ENCODE results near the gene BBIP1. TPM values are rescaled to one million over a fixed set of nuclear protein-coding genes. Genes with fewer than 3 reads are reported as not detected.

The BBIP1 gene
- total RNA-seq, 1 experiment from 2014 or later, result 32.9 TPM

- no peaks in the 10 kb centered on the region for H3K27me3 ChIP-seq (replicated peaks; ENCODE audit: insufficient read depth, low read depth, low read length, poor library complexity)
- POLR2A ChIA-PET (ENCODE audit: low non-redundant PET), result no interaction called here
- no peak overlapping the region for H3K4me3 ChIP-seq (ENCODE audit: low read depth, low read length, poor library complexity, severe bottlenecking)
- CTCF ChIA-PET, result no interaction called here
- intact Hi-C loops (cut with micrococcal nuclease; ENCODE audit: unreplicated experiment), result no loop called here
- no peaks in the 10 kb centered on the region for H3K36me3 ChIP-seq (ENCODE audit: insufficient read depth, low read length, poor library complexity, severe bottlenecking)
- no peak for DNase-seq (ENCODE audit: low spot score)
- H3K4me1 ChIP-seq (ENCODE audit: insufficient read depth, low read length, poor library complexity, severe bottlenecking), result no peaks in the 10 kb centered on the region
- no peaks in the 10 kb centered on the region for H3K9me3 ChIP-seq (ENCODE audit: low read depth, low read length, poor library complexity, severe bottlenecking)
- no peak overlapping the region for H3K27ac ChIP-seq (ENCODE audit: low read depth, low read length, poor library complexity, severe bottlenecking)
- BruUV-seq (replicated peaks), result no TSS peak
- TF ChIP-seq EZH2 (IDR thresholded peaks at IDR 0.05; ENCODE audit: borderline replicate concordance, low read depth, low read length, poor library complexity, severe bottlenecking) (no peak), CTCF (conservative IDR thresholded peaks at IDR 0.05; ENCODE audit: low read depth, low read length) (no peak)
These were observed 66.6 kb downstream of the BBIP1 start for GRCh38 chr10:110852255-110852896.

- Histone ChIP-seq H3K9me3 (ENCODE audit: low read depth, low read length, poor library complexity, severe bottlenecking) (no peaks in the 10 kb centered on the region), H3K4me1 (ENCODE audit: insufficient read depth, low read length, poor library complexity, severe bottlenecking) (no peaks in the 10 kb centered on the region), H3K27me3 (replicated peaks; ENCODE audit: insufficient read depth, low read depth, low read length, poor library complexity) (no peaks in the 10 kb centered on the region), H3K27ac (ENCODE audit: low read depth, low read length, poor library complexity, severe bottlenecking) (no peak overlapping the region), H3K4me3 (ENCODE audit: low read depth, low read length, poor library complexity, severe bottlenecking) (no peak overlapping the region), H3K36me3 (ENCODE audit: insufficient read depth, low read length, poor library complexity, severe bottlenecking) (no peaks in the 10 kb centered on the region)
- ChIA-PET CTCF (no interaction called here), POLR2A (ENCODE audit: low non-redundant PET) (no interaction called here)
- no peak for DNase-seq (ENCODE audit: low spot score)
- intact Hi-C loops (cut with micrococcal nuclease; ENCODE audit: unreplicated experiment), result no loop called here
- TF ChIP-seq EZH2 (IDR thresholded peaks at IDR 0.05; ENCODE audit: borderline replicate concordance, low read depth, low read length, poor library complexity, severe bottlenecking), result no peak
- TF ChIP-seq CTCF (conservative IDR thresholded peaks at IDR 0.05; ENCODE audit: low read depth, low read length), result no peak
- BruUV-seq (replicated peaks), result no TSS peak
These were observed 67.9 kb downstream of the BBIP1 start for GRCh38 chr10:110851020-110851612.

GRCh38 chr10:110850099-110850498, 68.9 kb downstream of the BBIP1 start:
- CTCF ChIA-PET, result no interaction called here
- Histone ChIP-seq H3K4me1 (ENCODE audit: insufficient read depth, low read length, poor library complexity, severe bottlenecking) (no peaks in the 10 kb centered on the region), H3K27ac (ENCODE audit: low read depth, low read length, poor library complexity, severe bottlenecking) (no peak overlapping the region), H3K4me3 (ENCODE audit: low read depth, low read length, poor library complexity, severe bottlenecking) (no peak overlapping the region), H3K36me3 (ENCODE audit: insufficient read depth, low read length, poor library complexity, severe bottlenecking) (no peaks in the 10 kb centered on the region), H3K9me3 (ENCODE audit: low read depth, low read length, poor library complexity, severe bottlenecking) (no peaks in the 10 kb centered on the region), H3K27me3 (replicated peaks; ENCODE audit: insufficient read depth, low read depth, low read length, poor library complexity) (no peaks in the 10 kb centered on the region)
- intact Hi-C loops (cut with micrococcal nuclease; ENCODE audit: unreplicated experiment), result no loop called here
- POLR2A ChIA-PET (ENCODE audit: low non-redundant PET), result interaction anchor here (0.6 kb wide), 1 partner anchor 44 kb away, joined by 6 read pairs; no protein-coding TSS in a partner anchor
- DNase-seq (ENCODE audit: low spot score), result no peak
- no TSS peak for BruUV-seq (replicated peaks)
- TF ChIP-seq CTCF (conservative IDR thresholded peaks at IDR 0.05; ENCODE audit: low read depth, low read length) (no peak), EZH2 (IDR thresholded peaks at IDR 0.05; ENCODE audit: borderline replicate concordance, low read depth, low read length, poor library complexity, severe bottlenecking) (no peak)

Other genes starting within 250 kb of the BBIP1 start
- gene PDCD4, start 47.3 kb downstream of the BBIP1 start, total RNA-seq (2021), result 17.3 and 23.7 TPM in 2 replicates
- 37.6 and 40.0 TPM in 2 replicates for gene SHOC2, start 424 bp upstream of the BBIP1 start, total RNA-seq (2021)
- gene ADRA2A, start 157.8 kb upstream of the BBIP1 start, total RNA-seq (2021), result not detected in 2 replicates

All from A673 (cell line).